Rectal smooth muscle tissue (tissue), 1 donor: ENCODE data around the gene CPEB3.
"Not testable (repeated sequence)": the region's sequence is repeated elsewhere in the genome, so short reads cannot be mapped to it uniquely, and the experiment has no call there.

Source experiments
- H3K27ac ChIP-seq: one replicate; pipeline ENCODE4 v1.7.0; 2013; ENCODE audit warnings: low read depth, low read length, inconsistent platforms
- H3K27me3 ChIP-seq: one replicate; pipeline ENCODE4 v1.7.0; 2013; ENCODE audit warnings: low read length; ENCODE audit not compliant: control insufficient read depth, insufficient read depth
- H3K36me3 ChIP-seq: one replicate; pipeline ENCODE4 v1.7.0; 2013; ENCODE audit warnings: low read length; ENCODE audit not compliant: control insufficient read depth, insufficient read depth
- H3K4me1 ChIP-seq: one replicate; pipeline ENCODE4 v1.7.0; 2013; ENCODE audit warnings: low read length; ENCODE audit not compliant: control insufficient read depth, insufficient read depth
- H3K4me3 ChIP-seq: one replicate; pipeline ENCODE4 v1.7.0; 2013; ENCODE audit warnings: low read length
- H3K9ac ChIP-seq: one replicate; pipeline ENCODE4 v1.7.0; 2013; ENCODE audit warnings: low read length

The CPEB3 gene

DNA sequence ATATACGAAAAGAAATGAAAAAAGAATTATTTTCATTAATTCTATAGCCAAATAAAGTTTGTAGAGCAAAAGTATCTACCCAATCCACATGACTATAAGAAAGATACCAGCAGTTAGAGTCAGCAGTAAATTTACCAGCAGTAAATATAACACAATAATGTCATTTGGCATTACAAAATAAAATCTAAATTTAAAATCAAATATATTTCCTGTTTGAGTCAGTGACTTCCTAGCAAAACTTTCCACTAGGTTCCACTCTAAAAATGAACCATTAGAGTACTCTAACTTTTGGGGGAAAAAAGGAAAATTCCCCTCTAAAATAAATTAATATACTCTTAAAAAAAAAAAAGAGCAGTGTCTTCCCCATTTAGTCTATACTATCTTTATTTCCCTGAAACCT is 144.8 kb downstream of the CPEB3 start:
- H3K36me3 ChIP-seq, result no peaks in the 10 kb centered on the region
- no peaks in the 10 kb centered on the region for H3K4me1 ChIP-seq
- H3K27ac ChIP-seq, result no peak overlapping the region
- no peaks in the 10 kb centered on the region for H3K27me3 ChIP-seq
- H3K9ac ChIP-seq, result no peak overlapping the region
- H3K4me3 ChIP-seq, result no peak overlapping the region

DNA sequence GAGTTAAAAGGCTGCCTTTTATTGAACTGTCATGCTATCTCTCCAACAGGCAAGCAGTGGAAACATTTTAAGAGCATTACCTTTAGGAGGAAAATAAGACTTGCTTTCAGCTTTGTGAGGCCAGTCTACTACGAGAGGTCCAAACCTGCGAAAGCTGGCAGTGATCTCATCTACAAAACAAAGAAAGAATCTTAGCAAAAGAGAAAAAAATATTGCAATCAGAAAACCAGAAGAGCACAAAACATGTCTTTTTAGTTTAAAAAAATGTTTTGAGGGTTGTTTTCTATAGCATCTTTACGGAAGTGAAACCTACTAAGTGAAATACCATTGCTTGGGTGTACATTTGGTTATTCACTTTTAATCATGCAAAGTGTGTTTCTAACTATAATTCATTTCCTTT is 147.9 kb downstream of the CPEB3 start:
- H3K4me3 ChIP-seq, result no peak overlapping the region
- H3K27me3 ChIP-seq, result no peaks in the 10 kb centered on the region
- H3K36me3 ChIP-seq, result no peaks in the 10 kb centered on the region
- H3K9ac ChIP-seq, result no peak overlapping the region
- H3K27ac ChIP-seq, result no peak overlapping the region
- no peaks in the 10 kb centered on the region for H3K4me1 ChIP-seq

DNA sequence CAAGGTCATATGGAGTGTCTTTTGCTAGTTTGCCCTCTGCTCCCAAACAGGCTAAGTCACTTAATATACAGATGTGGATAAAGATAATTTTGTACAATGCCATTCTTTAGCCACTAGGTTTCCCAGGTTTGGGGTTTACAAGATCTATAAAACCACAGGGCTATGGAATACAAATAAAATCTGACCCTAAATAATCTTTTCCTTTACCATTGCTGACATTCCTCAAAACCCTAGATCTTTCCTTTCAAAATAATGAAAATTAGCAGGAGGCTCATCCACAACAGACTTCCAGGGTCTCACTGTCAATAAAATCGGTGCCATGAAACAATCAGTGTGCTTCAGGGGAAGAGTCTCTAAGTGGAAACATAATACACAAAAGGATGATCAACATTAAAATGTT is 148.4 kb downstream of the CPEB3 start:
- Histone ChIP-seq H3K27ac (no peak overlapping the region), H3K9ac (no peak overlapping the region), H3K4me1 (no peaks in the 10 kb centered on the region), H3K27me3 (no peaks in the 10 kb centered on the region), H3K4me3 (no peak overlapping the region), H3K36me3 (no peaks in the 10 kb centered on the region)

DNA sequence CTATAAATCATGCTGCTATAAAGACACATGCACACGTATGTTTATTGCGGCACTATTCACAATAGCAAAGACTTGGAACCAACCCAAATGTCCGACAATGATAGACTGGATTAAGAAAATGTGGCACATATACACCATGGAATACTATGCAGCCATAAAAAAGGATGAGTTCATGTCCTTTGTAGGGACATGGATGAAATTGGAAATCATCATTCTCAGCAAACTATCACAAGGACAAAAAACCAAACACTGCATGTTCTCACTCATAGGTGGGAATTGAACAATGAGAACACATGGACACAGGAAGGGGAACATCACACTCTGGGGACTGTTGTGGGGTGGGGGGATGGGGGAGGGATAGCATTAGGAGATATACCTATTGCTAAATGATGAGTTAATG is 149.7 kb downstream of the CPEB3 start:
- H3K27me3 ChIP-seq, H3K9ac ChIP-seq, H3K4me3 ChIP-seq, H3K27ac ChIP-seq, H3K36me3 ChIP-seq, H3K4me1 ChIP-seq: not testable (repeated sequence)

DNA sequence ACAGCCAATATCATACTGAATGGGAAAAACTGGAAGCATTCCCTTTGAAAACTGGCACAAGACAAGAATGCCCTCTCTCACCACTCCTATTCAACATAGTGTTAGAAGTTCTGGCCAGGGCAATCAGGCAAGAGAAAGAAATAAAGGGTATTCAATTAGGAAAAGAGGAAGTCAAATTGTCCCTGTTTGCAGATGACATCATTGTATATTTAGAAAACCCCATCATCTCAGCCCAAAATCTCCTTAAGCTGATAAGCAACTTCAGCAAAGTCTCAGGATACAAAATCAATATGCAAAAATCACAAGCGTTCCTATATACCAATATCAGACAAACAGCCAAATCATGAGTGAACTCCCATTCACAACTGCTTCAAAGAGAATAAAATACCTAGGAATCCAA is 156.8 kb downstream of the CPEB3 start:
- not testable (repeated sequence) for H3K9ac ChIP-seq, H3K4me3 ChIP-seq, H3K4me1 ChIP-seq, H3K27me3 ChIP-seq, H3K36me3 ChIP-seq, H3K27ac ChIP-seq

DNA sequence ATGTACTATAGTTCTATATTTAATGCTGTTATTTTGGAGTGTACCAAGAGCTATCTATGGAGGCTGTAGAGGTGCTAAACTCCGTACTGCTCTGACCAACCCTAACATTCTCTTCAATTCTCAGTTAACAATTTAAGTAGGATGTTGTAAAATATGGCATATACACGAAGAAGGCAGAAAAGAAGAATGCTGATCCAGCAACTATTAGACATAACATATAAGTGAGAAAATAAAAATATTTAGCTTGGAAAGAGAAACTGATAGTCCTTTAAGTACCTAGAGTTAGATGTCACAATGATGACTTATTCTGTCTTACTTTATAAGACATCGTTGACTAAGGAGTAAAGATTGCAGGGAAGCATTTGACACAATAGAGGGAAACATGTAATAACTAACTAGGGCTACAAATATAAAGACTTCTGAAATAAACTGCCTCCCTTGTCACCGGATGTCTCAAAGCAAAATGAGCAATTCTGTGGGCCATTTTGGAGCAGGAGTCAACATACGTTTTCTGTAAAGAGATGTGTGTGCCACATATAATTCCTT is 159.5 kb downstream of the CPEB3 start:
- no peak overlapping the region for H3K27ac ChIP-seq
- no peak overlapping the region for H3K9ac ChIP-seq
- H3K4me1 ChIP-seq, result no peaks in the 10 kb centered on the region
- H3K27me3 ChIP-seq, result no peaks in the 10 kb centered on the region
- H3K36me3 ChIP-seq, result no peaks in the 10 kb centered on the region
- H3K4me3 ChIP-seq, result no peak overlapping the region

DNA sequence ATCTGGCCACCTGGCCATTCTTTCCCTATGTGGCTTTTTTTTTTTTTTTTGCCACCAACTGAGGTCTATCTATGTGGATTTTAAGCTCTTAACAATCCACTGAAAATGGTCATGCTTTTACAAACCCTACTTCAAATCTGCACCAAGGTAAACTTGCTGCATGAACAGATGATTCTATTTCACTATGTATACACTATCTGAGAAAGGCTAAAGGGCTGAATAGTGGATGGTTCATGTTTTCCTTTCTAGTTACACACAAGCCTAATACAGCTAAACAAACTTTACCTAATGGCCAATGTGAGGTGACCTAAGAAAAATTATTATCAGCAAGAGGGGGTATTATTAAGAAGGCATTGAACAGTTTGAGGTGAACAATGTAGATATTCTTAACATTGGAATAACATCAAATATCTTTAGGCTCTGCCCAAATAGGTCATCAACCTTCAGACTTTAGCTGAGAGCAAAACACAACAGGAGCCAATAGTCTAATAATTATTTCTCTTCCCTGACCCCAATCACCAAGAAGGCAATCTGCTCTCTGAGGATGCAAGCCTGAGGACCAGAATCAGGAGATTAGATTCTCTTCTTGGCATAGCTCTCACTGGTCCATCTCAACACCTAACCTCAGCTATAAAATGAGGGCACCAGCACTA is 160.1 kb downstream of the CPEB3 start:
- Histone ChIP-seq H3K4me3 (no peak overlapping the region), H3K36me3 (no peaks in the 10 kb centered on the region), H3K27me3 (no peaks in the 10 kb centered on the region), H3K27ac (no peak overlapping the region), H3K9ac (no peak overlapping the region), H3K4me1 (no peaks in the 10 kb centered on the region)

DNA sequence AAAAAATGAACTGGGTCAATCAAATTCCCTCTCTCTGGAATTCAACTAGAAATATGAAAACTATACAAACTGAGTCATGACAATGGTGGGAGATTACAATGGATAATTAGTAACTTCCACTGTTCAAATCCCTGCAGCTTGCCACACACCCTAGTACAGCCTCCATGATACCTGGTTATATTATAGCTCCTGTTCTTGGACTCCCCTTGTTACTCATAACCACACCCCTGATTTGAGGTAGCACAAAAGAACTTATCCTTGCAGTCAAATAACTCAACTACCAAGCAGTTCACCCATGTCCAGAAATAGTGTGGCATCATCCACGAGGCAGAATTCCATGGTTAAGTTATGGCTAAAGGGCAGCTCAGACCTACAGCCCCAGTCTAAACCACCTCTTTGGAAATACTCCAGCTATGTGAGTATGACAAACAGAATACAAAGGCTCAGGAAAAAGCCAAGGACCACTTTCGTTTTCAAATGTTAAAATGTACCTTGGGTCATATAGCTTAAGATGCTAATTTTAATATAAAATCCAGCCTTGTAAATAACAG is 164.7 kb downstream of the CPEB3 start:
- H3K4me3 ChIP-seq, result no peak overlapping the region
- no peaks in the 10 kb centered on the region for H3K36me3 ChIP-seq
- H3K27me3 ChIP-seq, result no peaks in the 10 kb centered on the region
- peaks cover 26% of the 10 kb centered on the region for H3K4me1 ChIP-seq
- H3K9ac ChIP-seq, result no peak overlapping the region
- no peak overlapping the region for H3K27ac ChIP-seq

DNA sequence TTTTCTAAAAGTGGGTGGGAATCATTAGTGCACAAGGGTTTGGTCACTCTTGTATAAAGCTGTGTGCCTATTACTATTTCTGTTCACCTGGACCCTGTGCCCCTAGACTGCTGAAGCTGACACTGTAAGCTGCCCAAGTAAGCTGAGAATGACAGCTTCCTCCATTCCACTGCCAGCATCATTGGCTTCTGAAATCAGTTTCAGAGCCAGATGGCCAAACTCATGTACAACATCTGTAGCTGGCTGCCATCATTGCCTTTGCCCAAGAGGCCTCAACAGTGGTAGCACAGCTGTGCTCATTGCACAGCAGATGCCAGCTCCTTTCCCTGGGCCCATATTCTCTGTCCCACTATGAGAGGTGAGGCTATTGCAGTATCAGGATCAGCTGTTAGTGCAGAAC is 165.7 kb downstream of the CPEB3 start:
- peaks cover 26% of the 10 kb centered on the region for H3K4me1 ChIP-seq
- no peaks in the 10 kb centered on the region for H3K36me3 ChIP-seq
- no peak overlapping the region for H3K4me3 ChIP-seq
- no peak overlapping the region for H3K9ac ChIP-seq
- H3K27ac ChIP-seq, result peak overlapping the region; percentile 34
- no peaks in the 10 kb centered on the region for H3K27me3 ChIP-seq

DNA sequence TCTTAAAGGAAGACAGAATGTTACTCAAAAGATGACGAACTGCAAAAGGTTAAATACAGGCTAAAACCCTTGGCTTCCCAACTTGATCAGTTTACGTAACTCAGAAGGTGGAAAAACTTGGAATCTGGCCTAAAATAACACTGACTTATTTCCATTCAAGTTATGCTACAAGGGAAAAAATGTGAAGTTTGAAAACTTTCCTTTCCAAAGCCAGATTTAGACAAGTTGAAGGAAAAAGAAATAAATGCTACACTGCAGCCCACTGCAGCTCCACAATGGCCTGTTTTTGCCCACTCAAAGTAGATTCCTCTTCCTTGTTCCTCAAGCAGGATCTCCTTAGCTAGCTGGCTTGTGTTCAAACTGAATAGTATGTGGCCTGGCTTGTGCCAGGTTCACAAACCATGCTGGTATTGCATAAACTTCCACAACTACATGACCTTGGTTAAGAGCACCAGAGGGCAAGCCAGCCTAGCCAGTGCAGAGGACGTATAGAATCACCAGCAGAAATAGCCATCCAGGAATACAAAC is 166.2 kb downstream of the CPEB3 start:
- no peaks in the 10 kb centered on the region for H3K36me3 ChIP-seq
- H3K27me3 ChIP-seq, result no peaks in the 10 kb centered on the region
- H3K9ac ChIP-seq, result no peak overlapping the region
- peaks cover 26% of the 10 kb centered on the region for H3K4me1 ChIP-seq
- peak overlapping the region; percentile 51 for H3K27ac ChIP-seq
- H3K4me3 ChIP-seq, result no peak overlapping the region

DNA sequence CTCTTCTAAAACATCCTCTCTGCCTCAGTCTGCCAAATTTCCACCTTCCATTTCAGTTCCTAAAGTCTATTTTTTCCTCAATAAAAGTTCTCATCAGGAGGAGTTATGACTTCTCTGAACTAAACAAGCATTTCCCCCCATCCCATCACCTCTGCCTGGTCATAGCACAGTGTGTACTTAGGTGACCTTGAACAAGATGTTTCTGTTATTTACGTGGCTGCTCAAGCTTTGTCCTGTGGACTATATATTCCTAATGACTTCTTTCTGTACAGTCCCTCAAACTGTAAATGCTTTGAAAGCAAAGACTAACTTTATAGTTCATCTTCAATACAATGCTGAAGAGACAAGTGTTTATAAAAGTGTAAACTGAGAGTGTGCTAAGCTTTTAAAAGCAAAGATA is 166.9 kb downstream of the CPEB3 start:
- Histone ChIP-seq H3K27me3 (no peaks in the 10 kb centered on the region), H3K4me1 (peaks cover 26% of the 10 kb centered on the region), H3K27ac (peak overlapping the region; percentile 51), H3K9ac (no peak overlapping the region), H3K4me3 (no peak overlapping the region), H3K36me3 (no peaks in the 10 kb centered on the region)

DNA sequence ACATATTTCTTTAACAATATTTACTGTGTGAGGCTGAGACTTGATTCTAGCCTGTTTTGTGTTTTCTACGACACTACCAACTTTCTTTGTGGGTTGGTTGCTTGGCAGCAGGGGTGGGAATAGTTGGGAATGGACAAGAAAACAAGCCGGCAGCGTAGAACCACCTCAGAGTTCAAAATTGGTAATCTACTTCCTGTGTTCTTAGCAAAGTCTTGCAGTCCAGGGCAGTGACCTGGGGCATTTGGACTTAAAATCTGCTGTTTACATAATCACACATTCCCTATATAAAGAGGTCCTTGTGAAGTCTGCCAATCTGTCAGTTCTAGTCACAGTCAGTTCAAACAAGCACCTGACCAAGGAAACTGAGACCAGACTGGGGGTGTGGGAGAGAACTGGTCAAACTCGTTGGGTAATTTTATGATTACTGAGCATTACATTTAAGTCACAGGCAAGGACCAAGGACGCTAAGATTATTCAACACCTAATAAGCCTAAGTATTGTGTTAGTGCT is 167.9 kb downstream of the CPEB3 start:
- Histone ChIP-seq H3K4me1 (peaks cover 26% of the 10 kb centered on the region), H3K9ac (no peak overlapping the region), H3K27me3 (no peaks in the 10 kb centered on the region), H3K27ac (no peak overlapping the region), H3K36me3 (no peaks in the 10 kb centered on the region), H3K4me3 (no peak overlapping the region)
